CD4-positive, alpha-beta T cell treated with Interferon gamma for 1 hour (primary cell): ENCODE results near the gene TSGA10IP.

Experiments used
- DNase-seq: peaks from one replicate; pipeline ENCODE4 v3.0.0-alpha.2; 2020

The TSGA10IP gene

GRCh38 chr11:66008468-66009101 lies 63.3 kb downstream of the TSGA10IP start:
- no peak for DNase-seq
